Ovary (tissue), 3 donors: ENCODE data around the gene IARS1.

ENCODE experiments used
- EP300 ChIP-seq: sonication (generic); formaldehyde crosslinking; IDR thresholded peaks from one replicate; pipeline ENCODE4 v1.6.1; 2017; ENCODE audit warnings: antibody characterized with exemption
- POLR2A ChIP-seq: fragments of 450-650 bp; IDR thresholded peaks from one replicate; pipeline ENCODE4 v1.6.1; 2017; ENCODE audit warnings: antibody characterized with exemption, mild to moderate bottlenecking, moderate library complexity
- TF ChIP-seq, protein P1 (sequence below), 3 donors: fragments of 450-650 bp in 2 of 3; fragments of 200-600 bp in 1 of 3; IDR thresholded peaks; one replicate each; pipeline versions ENCODE4 v1.5.1 to v1.8.0; 2016 to 2022; ENCODE audit warnings: antibody characterized with exemption in 3 of 3, mild to moderate bottlenecking in 1 of 3
- donor health status: DM: no; HTN: no; CAD: no.

DNA sequence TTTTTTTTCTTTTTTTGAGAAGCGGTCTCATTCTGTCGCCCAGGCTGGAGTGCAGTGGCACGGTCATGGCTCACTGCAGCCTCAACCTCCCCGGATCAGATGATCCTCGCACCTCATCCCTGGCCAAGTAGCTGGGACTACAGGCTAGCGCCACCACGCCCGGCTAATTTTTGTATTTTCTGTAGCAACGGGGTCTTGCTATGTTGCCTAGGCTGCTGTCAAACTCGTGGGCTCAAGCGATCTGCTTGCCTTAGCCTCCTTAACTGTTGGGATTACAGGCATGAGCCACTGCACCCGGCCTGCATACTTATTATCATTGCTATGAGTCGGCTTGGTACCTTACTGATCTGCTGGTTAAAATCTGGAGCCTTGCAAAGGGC is 790 bp upstream of the IARS1 start:
- no peak for TF ChIP-seq POLR2A
- TF ChIP-seq, protein P1, sequence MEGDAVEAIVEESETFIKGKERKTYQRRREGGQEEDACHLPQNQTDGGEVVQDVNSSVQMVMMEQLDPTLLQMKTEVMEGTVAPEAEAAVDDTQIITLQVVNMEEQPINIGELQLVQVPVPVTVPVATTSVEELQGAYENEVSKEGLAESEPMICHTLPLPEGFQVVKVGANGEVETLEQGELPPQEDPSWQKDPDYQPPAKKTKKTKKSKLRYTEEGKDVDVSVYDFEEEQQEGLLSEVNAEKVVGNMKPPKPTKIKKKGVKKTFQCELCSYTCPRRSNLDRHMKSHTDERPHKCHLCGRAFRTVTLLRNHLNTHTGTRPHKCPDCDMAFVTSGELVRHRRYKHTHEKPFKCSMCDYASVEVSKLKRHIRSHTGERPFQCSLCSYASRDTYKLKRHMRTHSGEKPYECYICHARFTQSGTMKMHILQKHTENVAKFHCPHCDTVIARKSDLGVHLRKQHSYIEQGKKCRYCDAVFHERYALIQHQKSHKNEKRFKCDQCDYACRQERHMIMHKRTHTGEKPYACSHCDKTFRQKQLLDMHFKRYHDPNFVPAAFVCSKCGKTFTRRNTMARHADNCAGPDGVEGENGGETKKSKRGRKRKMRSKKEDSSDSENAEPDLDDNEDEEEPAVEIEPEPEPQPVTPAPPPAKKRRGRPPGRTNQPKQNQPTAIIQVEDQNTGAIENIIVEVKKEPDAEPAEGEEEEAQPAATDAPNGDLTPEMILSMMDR (IDR thresholded peaks at IDR 0.05), result no peak
- TF ChIP-seq EP300, result no peak
